GM12873 (cell line): Measurements from ENCODE around the gene TMEM255B.

ENCODE experiments used
- CTCF ChIP-seq: IDR thresholded peaks from 2 replicates; pipeline ENCODE4 v1.5.1; 2012; ENCODE audit warnings: low read depth, mild to moderate bottlenecking, moderate library complexity, low read length, control low read depth; ENCODE audit not compliant: insufficient read depth; ENCODE audit errors: missing control alignments

Gene TMEM255B

GRCh38 chr13:113732961-113733950, 25.8 kb upstream of the TMEM255B start:
- no peak for TF ChIP-seq CTCF

GRCh38 chr13:113734099-113734825, 24.8 kb upstream of the TMEM255B start:
- TF ChIP-seq CTCF = no peak

- TF ChIP-seq CTCF = no peak
Measured at GRCh38 chr13:113734826-113735125, 24.2 kb upstream of the TMEM255B start.

- no peak for TF ChIP-seq CTCF
Measured at GRCh38 chr13:113735194-113735593, 23.8 kb upstream of the TMEM255B start.

- TF ChIP-seq CTCF = no peak
Measured at GRCh38 chr13:113735750-113736149, 23.3 kb upstream of the TMEM255B start.

GRCh38 chr13:113736258-113736731, 22.7 kb upstream of the TMEM255B start:
- TF ChIP-seq CTCF = no peak

- no peak for TF ChIP-seq CTCF
Measured at GRCh38 chr13:113737803-113738202, 21.2 kb upstream of the TMEM255B start.
